Nephron progenitor cell (in vitro differentiated cells): ENCODE results near the gene LETM1.

Source experiments
- DNase-seq: peaks from one replicate; pipeline ENCODE4 v3.0.0; 2021
- H3K27ac Mint-ChIP-seq: 2 replicates; pipeline ENCODE4 v1.8.0; 2021; ENCODE audit warnings: mild to moderate bottlenecking, moderate library complexity, mixed read lengths
- H3K27me3 Mint-ChIP-seq: 2 replicates; pipeline ENCODE4 v1.8.0; 2021; ENCODE audit warnings: mild to moderate bottlenecking, low read depth, mixed read lengths; ENCODE audit not compliant: poor library complexity
- H3K36me3 Mint-ChIP-seq: 2 replicates; pipeline ENCODE4 v1.8.0; 2021; ENCODE audit warnings: low read depth, mixed read lengths
- H3K4me1 Mint-ChIP-seq: 2 replicates; pipeline ENCODE4 v1.8.0; 2021; ENCODE audit warnings: mixed read lengths
- H3K4me3 Mint-ChIP-seq: 2 replicates; pipeline ENCODE4 v1.8.0; 2021; ENCODE audit warnings: mild to moderate bottlenecking, moderate library complexity, mixed read lengths
- H3K9me3 Mint-ChIP-seq: 2 replicates; pipeline ENCODE4 v1.8.0; 2021; ENCODE audit warnings: mild to moderate bottlenecking, moderate library complexity, mixed read lengths
- TF ChIP-seq, protein P1 (sequence below): fragments of 200-600 bp; sonication (generic); IDR thresholded peaks from 2 replicates; pipeline ENCODE4 v1.5.0; 2021; ENCODE audit warnings: antibody characterized with exemption

Gene LETM1

DNA sequence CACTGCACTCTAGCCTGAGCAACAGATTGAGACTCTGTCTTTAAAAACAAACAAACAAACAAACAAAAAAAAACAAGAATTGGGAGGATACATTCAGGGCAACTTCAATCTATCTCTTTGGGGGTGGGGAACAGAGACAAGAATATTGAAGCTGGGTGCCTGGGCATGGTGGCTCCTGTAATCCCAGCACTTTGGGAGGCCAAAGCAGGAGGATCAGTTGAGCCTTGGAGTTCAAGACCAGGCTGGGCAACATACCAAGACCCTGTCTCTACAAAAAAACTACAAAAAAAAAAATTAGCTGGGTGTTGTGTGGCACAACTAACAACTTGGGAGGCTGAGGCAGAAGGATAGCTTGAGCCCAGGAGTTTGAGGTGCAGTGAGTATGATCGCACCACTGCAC is 1.2 kb downstream of the LETM1 start:
- no peaks in the 10 kb centered on the region for H3K36me3 Mint-ChIP-seq
- no peak for DNase-seq
- H3K4me3 Mint-ChIP-seq = peak overlapping the region; percentile 86
- TF ChIP-seq, protein P1, sequence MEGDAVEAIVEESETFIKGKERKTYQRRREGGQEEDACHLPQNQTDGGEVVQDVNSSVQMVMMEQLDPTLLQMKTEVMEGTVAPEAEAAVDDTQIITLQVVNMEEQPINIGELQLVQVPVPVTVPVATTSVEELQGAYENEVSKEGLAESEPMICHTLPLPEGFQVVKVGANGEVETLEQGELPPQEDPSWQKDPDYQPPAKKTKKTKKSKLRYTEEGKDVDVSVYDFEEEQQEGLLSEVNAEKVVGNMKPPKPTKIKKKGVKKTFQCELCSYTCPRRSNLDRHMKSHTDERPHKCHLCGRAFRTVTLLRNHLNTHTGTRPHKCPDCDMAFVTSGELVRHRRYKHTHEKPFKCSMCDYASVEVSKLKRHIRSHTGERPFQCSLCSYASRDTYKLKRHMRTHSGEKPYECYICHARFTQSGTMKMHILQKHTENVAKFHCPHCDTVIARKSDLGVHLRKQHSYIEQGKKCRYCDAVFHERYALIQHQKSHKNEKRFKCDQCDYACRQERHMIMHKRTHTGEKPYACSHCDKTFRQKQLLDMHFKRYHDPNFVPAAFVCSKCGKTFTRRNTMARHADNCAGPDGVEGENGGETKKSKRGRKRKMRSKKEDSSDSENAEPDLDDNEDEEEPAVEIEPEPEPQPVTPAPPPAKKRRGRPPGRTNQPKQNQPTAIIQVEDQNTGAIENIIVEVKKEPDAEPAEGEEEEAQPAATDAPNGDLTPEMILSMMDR = no peak
- no peak overlapping the region for H3K27ac Mint-ChIP-seq
- H3K9me3 Mint-ChIP-seq = no peaks in the 10 kb centered on the region
- H3K27me3 Mint-ChIP-seq = peaks cover 13% of the 10 kb centered on the region
- peaks cover 60% of the 10 kb centered on the region for H3K4me1 Mint-ChIP-seq

GRCh38 chr4:1852904-1853623 is 2.9 kb downstream of the LETM1 start:
- H3K27ac Mint-ChIP-seq = peak overlapping the region; percentile 92
- no peaks in the 10 kb centered on the region for H3K9me3 Mint-ChIP-seq
- DNase-seq = peak; percentile 34
- TF ChIP-seq, protein P1 = no peak
- peaks cover 55% of the 10 kb centered on the region for H3K4me1 Mint-ChIP-seq
- H3K27me3 Mint-ChIP-seq = peaks cover 4% of the 10 kb centered on the region
- no peaks in the 10 kb centered on the region for H3K36me3 Mint-ChIP-seq
- H3K4me3 Mint-ChIP-seq = peak overlapping the region; percentile 68

DNA sequence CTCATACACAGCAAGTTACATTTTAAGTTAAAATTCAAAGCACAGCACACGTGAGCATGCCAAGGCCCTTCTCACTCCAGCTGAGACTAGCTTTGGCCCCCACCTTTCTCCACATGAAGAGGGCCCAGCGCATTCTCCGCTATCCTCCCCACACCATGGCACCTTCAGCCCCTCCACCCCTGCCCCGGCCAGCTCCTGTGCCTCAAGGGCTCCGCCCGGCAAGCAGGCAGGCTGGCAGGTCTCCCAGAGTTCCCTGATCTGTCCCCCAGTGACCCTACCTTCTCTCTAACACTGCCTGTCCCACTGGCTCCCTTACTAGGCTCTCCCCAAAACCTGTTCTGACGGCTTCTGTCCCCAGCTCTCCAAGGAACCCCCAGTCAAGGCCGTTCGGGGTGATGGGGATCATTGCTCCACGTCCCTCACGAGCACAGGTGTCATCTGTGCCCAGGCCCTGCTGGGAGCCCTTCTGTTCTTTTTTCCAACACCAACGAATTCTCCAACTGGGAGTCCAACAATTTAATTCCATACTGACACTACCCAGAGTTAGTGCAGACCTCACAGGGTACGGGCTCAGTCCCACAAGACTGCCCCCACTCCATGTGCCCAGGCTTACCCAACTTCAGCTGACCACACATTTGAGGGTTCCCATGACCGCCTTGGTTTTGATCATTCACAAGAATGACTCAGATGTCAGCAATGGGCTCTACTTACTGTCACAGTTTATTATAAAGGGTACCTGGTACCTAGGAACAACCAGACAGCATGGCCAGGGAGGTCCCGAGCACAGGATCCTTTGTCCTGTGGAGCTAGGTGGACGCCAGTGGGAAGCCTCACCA is 4.2 kb downstream of the LETM1 start:
- no peaks in the 10 kb centered on the region for H3K9me3 Mint-ChIP-seq
- peaks cover 46% of the 10 kb centered on the region for H3K4me1 Mint-ChIP-seq
- no peak overlapping the region for H3K27ac Mint-ChIP-seq
- DNase-seq = no peak
- peaks cover 4% of the 10 kb centered on the region for H3K27me3 Mint-ChIP-seq
- peaks cover 7% of the 10 kb centered on the region for H3K36me3 Mint-ChIP-seq
- TF ChIP-seq, protein P1 = no peak
- H3K4me3 Mint-ChIP-seq = peak overlapping the region; percentile 50

GRCh38 chr4:1851160-1851559 is 4.8 kb downstream of the LETM1 start:
- Mint-ChIP-seq H3K4me3 (no peak overlapping the region), H3K27me3 (peaks cover 4% of the 10 kb centered on the region), H3K4me1 (peaks cover 46% of the 10 kb centered on the region), H3K9me3 (no peaks in the 10 kb centered on the region), H3K36me3 (peaks cover 13% of the 10 kb centered on the region), H3K27ac (no peak overlapping the region)
- no peak for DNase-seq
- TF ChIP-seq, protein P1 = no peak

- Mint-ChIP-seq H3K27me3 (peaks cover 4% of the 10 kb centered on the region), H3K9me3 (no peaks in the 10 kb centered on the region), H3K27ac (no peak overlapping the region), H3K36me3 (peaks cover 13% of the 10 kb centered on the region), H3K4me3 (no peak overlapping the region), H3K4me1 (peaks cover 46% of the 10 kb centered on the region)
- TF ChIP-seq, protein P1 = no peak
- no peak for DNase-seq
These were observed 5.7 kb downstream of the LETM1 start for GRCh38 chr4:1850276-1850675.
